ENCODE data around the gene GJD4.

The GJD4 gene

DNA sequence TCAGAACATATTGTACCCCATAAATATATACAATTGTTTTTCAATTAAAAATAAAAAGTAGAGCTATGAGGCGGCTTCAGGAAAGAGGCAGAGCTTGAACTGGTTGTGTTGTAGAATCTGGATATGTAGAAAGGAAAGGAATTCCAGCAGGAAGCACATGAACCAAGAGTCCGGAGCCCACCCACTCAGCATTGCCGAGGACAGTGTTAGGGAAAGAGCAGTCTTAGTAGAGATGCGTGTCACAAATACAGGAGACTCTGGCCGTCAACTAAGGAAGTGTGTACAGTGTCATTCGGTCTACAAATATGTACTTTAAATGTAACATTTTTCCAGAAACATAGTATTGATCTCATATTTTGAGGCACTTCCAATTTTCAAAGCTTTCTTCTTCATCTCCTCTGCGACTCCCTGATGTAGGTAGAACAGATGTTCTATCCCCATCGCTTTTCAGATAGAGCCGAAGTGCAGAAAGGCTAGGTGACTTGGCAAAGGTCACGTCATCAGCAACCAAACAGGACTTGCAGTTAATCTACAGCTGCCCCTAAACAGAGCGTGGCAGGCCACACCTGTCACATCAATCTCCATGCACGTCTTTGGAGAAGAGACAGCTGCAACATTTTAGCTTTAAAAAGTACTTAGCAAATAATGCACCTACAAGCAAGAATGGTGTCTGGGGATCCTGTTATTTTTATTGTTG, 25.3 kb upstream of the GJD4 start:
- DNase-seq, result no peak

DNA sequence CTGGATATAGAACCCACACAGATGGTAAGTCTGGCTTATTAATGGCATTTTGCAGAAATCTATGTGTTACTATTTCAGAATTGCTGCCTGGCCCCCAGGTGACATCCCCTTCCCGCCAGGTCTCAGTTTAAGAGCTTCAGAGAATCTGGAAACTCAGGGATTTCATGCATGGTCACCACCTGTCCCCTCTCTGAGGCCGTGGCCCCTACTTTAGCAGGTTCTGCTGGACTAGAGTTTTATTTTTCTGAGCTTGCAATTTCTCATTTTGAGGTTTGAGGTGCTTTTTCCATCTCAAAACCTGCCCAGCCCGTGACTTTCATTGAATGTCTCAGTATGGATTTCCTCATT, 24.7 kb upstream of the GJD4 start:
- DNase-seq, result no peak

DNA sequence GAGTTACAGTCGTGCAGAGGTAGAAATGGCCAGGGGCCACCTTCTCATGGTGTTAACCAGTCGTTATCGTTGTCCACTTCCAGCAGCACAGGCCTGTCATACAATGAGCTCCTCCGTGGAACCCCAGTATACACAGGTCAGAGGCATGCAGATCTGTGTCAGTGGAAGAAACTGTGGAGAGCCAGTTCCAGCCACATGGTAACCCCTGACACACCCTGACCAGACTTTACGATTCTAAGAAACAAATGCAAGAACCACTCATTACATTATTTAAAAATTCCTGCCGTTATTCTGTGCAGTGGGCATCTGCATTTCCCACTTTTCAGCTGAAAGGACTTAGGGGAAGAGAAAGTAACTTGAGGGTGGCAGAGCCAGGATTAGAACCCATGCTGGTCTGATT, 23.5 kb upstream of the GJD4 start:
- no peak for DNase-seq

DNA sequence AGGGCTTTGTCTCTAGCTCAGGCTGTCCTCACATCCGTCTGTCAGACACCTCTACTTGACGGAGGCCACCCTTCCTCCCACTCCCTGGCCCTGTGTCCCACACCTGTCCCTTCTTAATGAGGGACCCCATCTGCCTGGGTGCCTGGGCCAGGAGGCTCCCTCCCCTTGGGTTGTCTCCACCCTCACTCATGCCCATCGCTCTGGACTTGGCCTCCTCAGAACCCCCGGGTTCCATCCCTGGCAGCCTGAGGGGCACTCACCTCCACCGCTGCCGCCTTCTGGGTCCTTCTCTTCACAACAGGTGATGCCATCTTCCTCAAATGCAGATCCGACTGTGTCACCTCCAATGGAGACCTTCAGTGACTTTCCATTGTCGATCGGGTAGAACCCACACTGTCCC, 20.2 kb upstream of the GJD4 start:
- no peak for DNase-seq

DNA sequence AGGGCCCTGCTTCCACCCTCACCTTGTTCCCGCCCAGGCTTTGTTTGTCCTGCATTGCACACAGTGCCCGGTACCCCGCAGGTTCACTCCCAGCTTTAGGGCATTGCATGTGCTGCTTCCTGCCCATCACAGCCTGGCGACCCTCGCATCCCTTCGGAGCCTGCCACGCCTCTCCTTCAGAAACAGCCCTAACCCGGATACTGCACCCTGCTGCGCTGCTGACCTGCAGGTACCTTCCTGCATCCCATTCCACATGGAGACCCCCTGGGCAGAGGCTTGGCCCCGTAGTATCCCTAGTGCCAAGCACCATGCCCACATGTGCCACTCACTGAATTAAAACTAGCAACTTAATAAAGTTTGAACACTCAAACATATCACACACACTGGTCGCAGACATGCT, 19.8 kb upstream of the GJD4 start:
- no peak for DNase-seq

DNA sequence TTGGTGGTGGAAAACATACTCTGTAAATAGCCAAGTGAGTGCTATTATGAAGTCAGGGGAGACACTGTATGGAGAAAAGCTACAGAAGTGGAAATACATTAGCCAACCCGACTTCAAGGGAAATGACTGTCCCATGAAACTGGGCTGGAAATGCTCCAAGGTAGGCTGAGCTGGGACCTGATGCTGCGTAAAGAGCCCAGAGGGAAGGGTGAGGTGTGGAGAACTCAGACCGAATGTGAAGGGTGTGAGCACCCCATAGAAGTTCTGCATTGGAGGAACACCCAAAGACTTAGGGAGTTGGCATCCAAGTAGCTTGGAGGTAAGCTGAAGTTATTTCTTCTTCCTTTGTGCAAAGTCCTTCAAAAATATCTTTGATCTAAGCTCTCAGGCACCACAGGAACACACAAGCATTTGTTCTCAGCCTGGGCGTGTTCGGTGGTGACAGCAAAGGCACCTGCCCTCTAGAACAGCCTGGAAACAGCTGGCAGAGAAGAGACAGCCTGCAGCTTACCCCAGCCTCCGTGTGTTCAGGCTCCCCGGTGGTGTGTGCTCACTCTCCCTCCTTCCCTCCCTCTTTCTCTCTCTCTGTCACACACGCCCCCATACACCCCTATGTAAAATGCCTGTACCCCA, 19.1 kb upstream of the GJD4 start:
- no peak for DNase-seq

DNA sequence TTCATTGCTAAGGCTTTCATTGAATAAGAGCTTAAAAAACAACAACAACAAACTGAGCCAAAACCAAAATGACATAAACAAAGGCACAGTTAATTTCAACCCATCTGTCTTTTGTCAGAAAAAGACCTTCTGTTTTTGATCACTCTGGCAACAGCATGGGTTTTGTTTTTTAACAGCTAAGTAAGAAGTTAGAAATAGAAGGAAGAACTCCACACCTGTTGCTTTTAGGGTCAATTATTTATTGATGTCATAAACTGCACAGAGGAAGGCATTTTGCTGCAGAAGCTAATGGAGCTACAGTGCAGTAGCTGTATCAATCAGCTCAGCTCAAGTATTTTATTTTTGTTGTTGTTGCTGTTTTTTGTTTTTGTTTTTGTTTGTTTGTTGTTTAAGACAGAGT, 16.3 kb upstream of the GJD4 start:
- DNase-seq, result no peak

DNA sequence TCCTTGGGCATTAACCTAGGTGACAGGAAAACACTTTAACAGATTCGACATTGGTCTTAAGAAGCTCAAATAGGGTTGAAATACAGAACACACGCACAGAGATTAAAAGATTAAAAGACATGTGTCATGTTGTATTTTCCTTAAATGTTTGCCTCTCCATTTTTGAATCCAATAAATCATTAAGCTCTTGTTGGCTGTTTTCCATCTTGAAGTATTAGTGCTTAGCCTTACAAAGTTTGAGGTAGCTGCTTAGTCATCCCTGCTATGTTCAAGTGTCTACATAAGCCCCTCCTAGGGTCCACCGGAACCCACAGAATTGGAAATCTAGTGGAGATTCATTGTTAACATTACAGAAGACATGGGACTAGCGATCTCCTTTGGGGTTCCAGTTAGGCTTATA, 12.7 kb upstream of the GJD4 start:
- DNase-seq, result no peak

DNA sequence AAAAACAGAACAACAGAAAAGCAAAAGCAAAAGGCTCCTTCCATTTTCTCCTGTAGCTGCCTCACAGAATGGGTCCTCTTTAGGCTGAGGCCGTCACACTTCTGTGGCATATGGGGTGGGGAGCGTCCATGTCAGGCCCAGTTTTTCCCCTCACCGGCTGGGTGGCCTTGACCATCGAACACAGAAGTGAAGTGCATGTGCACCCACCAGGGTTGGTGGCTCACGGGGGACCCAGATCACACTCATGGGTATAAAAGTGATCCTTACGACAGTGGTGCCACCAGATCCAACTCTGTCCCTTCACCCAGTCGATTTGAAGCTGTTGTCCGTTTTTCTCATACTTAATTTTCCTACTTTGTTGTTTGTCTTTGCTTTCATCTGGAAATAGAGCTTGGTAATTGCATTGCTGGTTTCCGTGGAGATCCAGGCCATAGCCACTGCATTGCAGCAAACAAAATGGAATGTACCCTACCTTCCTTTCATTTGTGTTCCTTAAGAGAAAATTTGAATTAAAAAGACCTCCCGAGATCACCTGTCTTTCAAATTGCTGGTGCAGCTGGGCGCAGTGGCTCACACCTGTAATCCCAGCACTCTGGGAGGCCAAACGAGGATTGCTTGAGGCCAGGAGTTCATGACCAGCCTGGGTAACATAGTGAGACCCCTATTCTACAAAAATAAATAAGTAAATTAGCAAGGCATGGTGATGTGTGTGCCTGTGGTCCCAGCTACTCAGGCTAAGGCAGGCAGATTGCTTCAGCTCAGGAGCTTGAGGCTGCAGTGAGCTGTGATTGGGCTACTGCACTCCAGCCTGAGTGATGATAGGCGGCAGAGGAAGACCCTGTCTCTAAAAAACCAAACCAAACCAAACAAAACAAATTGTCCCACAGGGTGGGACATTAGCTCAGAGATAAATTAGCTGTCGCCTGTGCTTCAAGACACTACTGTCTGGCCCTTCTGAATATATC, 10.7 kb upstream of the GJD4 start:
- DNase-seq, result no peak

DNA sequence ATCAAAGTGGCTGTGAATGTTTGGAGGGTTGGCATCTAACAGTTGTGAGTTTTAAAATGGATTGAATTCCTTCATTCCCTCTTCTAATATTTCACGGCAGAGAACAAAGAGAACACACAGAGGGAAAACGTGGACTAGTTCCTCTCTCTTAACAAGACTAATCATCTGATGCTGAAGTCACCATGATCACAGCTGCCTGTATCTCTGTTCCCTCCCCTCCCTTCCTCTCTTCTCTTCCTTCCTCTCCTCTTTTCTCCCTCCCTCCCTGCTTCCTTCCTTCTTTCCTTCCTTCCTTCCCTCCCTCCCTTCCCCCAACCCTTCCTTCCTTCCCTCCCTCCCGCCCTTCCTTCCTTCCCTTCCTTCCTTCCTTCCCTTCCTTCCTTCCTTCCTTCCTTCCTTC, 10.0 kb upstream of the GJD4 start:
- DNase-seq, result no peak

DNA sequence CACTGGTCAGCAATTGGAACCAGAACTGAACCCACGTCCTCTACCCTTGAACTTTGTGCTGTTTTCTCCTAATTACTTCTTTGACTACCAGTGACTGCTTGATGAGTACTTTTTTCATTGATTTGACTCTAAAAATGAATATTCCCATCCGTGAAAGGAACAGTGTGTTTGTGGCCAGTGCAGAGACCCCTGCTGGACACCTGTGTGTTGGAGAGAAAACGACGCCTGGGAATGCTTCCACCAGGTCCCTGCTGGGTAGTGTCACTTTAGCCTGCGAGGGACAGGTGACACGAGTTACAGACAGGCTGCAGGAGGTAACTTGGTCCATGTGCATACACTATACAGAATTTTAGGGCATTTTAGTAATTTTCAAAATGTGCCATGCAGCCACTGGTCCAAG, 6.8 kb upstream of the GJD4 start:
- DNase-seq, result no peak

DNA sequence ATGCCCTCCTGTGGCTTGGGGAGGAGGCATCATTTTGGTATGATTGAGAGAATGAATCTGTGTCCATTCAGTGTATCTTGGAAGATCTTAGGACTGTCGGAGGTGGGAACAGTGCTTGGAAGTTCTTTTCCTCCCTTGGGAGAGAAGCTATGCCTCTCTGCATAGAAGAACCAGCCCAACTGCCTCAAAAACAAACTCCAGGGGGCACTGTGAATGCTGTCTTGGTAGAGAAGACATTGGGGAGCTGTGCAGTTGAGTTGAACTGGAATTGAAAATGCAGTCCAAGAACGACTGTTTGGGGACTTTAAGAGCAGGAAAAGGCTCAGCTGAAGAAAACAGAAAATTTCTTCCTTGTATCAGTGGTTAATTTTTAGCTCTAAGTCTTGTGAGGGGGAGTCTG, 4.9 kb upstream of the GJD4 start:
- no peak for DNase-seq

DNA sequence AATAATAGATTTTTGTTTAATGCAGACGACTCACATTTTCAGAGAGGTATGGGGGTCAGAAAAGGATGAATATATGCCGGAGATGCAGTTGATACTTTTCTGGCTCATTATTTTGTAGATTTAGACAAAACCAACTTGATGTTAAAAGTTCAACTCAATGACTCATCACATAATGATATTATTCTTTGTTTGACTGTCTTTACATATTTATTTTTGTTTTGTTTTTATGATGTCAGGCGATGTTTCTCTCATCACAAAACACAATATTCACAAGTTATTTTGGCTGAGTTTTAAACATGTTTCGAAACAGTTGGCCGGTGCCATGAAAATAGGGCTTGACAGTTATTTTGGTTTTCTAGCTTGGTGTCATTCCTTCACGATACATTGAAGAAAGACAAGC, 1.3 kb downstream of the GJD4 start:
- DNase-seq, result no peak

DNA sequence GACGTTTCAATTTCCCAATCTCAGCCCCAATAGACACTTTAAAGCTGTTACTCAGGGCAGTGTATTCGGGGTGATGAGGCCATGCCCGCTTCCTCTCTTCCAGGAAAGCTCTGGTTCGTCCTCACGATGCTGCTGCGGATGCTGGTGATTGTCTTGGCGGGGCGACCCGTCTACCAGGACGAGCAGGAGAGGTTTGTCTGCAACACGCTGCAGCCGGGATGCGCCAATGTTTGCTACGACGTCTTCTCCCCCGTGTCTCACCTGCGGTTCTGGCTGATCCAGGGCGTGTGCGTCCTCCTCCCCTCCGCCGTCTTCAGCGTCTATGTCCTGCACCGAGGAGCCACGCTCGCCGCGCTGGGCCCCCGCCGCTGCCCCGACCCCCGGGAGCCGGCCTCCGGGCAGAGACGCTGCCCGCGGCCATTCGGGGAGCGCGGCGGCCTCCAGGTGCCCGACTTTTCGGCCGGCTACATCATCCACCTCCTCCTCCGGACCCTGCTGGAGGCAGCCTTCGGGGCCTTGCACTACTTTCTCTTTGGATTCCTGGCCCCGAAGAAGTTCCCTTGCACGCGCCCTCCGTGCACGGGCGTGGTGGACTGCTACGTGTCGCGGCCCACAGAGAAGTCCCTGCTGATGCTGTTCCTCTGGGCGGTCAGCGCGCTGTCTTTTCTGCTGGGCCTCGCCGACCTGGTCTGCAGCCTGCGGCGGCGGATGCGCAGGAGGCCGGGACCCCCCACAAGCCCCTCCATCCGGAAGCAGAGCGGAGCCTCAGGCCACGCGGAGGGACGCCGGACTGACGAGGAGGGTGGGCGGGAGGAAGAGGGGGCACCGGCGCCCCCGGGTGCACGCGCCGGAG, 2.6 kb downstream of the GJD4 start:
- DNase-seq, result no peak

DNA sequence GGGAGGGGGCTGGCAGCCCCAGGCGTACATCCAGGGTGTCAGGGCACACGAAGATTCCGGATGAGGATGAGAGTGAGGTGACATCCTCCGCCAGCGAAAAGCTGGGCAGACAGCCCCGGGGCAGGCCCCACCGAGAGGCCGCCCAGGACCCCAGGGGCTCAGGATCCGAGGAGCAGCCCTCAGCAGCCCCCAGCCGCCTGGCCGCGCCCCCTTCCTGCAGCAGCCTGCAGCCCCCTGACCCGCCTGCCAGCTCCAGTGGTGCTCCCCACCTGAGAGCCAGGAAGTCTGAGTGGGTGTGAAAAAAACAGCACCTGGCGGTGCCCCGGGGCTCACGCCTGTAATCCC, 3.2 kb downstream of the GJD4 start:
- DNase-seq, result no peak

DNA sequence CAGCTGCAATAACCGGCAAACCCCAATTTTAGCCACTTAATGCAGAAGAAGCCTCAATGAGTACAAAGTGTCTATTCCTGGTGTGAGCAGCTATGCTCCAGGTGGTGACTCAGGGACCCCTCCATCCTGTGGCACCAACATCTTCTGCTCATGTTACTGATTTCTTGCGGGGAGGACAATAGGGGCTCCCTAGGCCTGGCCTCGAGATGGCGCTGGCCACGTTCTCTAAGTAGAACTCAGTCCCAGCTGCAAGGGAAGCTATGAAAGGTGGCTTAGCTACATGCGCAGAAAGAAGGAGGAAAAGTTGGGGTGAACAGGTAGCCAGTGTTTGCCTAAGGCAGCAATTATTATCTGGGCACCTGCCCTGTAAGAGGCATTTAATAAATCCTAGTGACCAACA, 6.6 kb downstream of the GJD4 start:
- DNase-seq, result no peak

DNA sequence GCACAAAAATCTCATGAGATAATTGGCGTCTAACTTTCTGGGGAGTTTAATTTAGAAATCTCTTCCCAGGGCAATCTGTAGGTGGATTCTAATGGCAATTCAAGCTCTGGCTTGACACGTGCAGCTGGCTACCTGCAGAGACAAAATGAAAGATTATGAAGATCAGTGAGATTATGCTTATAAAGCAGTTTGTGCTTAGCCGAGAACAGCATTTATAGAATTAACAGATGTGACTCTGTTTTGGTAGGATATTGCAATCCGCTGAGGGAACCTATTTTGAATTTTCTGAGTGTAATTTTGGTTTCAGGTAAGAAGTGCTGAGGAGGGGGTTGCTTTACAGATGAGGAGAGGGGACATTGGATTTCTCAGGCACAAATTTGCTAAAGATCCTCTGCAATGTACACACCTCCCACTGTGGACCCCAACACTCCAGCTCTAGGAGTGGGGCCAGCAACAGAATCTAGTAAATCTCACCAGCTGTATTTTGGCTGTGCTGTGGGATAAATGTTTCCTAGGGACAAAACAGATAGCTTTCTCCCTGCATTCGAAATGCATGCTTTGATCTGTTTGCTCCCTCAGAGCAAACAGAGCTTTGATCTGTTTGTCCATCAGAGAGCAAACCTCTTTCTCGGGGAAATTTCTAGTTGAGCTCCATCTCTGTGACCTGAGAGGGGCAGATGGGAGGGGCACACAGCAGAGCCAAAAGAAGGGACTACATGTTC, 7.4 kb downstream of the GJD4 start:
- no peak for DNase-seq

DNA sequence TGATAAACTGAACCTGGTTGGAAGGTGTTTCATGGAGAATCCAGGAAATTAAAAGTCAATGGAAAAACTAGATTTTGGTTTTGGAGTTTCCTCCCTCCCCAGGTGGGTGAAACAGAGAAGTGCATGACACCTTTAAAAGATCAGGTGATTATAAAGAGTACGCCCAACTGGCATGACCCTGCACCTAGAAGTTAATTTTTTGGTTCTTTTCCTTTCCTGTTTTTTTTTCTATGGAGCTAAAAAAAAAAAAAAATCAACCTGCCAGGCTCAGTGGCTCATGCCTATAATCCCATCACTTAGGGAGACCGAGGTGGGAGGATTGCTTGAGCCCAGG, 7.9 kb downstream of the GJD4 start:
- DNase-seq, result no peak

DNA sequence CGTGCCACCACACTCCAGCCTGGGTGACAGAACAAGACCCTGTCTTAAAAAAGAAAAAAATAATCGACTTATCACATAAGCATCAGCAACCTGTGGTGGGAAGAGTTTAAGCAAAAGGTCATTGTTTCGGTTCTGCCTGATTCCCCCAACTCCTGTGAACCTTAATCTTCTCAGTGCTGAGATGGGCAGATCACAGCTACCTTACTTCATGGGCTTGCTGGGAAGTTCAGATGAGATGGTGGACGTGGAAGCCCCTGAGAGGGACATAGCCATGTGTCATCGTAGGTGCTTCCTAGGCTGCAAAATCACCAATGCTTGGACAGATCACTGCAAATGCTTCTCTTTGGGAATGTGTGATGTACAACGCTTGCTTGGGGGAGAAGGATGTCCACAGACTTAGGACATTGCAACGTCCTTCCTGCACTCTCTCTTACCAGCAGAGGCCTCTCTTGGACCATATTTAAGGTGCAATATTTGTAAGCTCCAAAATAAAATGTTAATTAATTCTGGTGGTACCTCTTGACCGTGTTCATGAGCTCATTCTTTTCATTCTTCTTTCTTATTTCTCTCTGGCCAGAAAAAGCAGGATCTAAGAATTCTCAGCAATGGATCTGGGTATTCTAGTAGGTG, 8.6 kb downstream of the GJD4 start:
- DNase-seq, result no peak

DNA sequence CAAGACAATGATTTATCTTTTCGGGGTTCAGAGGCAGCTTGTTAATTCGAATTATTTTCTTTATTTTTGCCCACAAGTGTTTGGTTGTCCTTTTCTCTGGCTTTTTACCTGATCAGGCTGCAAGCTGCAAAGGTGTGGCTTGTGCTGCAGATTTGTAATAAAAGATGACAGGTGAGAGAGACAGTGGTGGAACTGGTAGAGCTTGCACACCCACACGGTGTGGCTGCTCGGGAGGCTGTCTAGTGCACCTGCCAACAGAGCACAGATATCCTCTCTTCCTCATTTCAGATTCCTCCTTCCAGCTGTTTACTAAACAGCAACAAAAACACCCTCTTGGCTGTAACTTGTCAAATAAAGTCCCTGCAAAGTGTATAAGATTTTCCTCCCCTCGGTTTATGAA, 9.2 kb downstream of the GJD4 start:
- DNase-seq, result no peak

DNA sequence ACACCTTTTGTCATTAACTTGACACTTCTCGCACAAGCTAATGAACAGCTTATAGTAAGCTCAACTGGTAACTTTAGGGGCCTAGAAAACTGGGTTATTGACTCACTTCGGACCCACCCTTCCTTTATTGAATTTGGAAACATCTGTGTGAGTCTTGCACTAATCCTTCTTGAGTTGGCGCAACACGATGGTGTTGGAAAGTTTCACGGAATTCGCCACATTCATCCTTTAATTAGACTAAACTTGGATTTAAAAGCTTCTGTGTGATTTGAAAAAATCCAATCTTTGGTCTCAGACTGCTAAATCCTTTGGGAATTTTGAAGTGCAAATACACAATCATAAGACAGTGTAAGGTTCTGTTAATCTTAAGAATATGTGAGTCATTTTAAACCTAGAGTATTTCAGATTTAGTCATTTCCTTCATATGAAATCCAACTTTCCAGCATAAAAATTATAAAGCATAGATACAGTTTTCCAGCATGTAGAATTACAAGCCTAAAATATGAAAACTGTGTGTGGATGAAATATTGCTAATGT, 21.9 kb downstream of the GJD4 start:
- DNase-seq, result no peak

DNA sequence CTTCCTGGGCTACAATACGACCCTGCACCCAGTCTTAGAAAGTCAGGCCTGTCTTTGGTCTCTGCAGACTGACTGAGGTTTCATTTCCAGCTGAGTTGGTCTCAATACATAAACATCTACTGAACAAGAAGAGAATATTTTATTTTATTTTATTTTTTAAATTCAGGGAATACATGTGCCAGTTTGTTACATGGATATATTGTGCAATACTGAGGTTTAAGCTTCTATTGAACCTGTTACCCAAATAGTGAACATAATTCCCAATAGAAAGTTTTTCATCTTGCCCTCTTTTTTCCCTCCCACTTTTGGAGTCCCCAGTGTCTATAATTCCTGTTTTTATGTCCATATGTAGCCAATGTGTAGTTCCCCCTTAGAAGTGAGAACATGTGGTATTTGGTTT, 26.3 kb downstream of the GJD4 start:
- no peak for DNase-seq

Measured in amniotic stem cell (primary cell).